Effector CD4-positive, alpha-beta T cell (primary cell): Measurements from ENCODE around the gene LPIN3.

Experiments
- DNase-seq: peaks from one replicate; pipeline ENCODE4 v3.0.0-alpha.2; 2020

Gene LPIN3

DNA sequence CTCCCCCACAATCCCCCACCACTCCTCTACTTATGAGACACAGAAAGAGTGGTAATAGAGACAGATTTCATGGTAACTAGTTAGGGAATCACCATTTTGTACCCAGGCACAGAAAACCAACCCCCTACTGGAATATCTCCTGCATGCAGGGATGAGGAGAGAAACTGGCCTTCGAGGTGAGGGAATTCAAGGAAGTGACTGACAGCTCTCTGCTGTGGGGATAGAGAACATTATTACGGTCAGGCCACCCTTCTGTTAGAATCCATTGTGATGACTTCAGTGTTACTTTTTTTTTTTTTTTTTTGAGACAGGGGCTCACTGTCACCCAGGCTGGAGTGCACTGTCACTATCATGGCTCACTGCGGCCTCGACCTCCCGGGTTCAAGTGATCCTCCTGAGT, 13.4 kb upstream of the LPIN3 start:
- DNase-seq = no peak

DNA sequence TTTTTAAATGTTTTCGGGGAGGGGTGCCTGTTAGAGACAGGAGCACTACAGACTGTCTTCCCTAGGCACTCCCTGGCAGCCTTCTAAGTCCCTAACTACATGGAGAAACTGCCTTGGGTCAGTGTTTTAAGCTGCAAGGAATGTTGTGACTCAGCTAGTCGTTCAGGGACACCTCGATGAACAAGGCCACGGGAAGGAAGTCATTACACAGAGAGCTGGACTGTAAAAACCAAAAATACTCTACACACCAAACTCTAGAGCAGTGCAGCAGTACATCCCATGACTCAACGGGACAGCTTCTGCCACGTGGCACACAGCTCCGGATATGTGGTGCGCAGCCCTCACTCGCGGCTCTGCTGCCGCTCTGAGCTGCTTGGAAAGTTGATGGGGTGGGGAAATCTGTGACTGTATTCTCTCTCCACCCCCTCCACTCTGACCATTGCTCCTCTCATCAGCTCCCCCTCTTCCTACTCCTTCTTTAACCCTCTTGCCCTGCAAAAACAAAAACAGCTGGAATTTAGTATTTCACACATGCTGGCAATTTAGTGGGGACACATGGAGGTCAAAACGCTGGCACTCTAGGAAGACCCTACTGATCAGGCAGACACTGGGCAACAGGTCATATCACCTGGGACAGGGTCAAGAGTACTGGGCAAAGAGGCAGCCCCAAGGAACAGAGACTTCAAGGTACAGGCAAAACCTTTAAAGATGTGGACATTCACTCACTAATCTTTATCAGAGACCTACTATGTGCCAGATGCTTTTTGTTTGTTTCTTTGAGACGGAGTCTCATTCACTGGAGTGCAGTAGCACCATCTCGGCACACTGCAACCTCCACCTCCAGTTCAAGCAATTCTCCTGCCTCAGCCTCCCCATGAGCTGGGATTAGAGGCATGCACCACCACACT, 10.9 kb upstream of the LPIN3 start:
- DNase-seq = peak; percentile 22

- DNase-seq = no peak
Measured at GRCh38 chr20:41330343-41330720, 10.3 kb upstream of the LPIN3 start.

GRCh38 chr20:41330941-41331340, 9.7 kb upstream of the LPIN3 start:
- no peak for DNase-seq

- no peak for DNase-seq
Measured at GRCh38 chr20:41331731-41332130, 8.9 kb upstream of the LPIN3 start.

- no peak for DNase-seq
Measured at GRCh38 chr20:41334036-41334435, 6.6 kb upstream of the LPIN3 start.

GRCh38 chr20:41334443-41335421, 5.9 kb upstream of the LPIN3 start:
- no peak for DNase-seq

DNA sequence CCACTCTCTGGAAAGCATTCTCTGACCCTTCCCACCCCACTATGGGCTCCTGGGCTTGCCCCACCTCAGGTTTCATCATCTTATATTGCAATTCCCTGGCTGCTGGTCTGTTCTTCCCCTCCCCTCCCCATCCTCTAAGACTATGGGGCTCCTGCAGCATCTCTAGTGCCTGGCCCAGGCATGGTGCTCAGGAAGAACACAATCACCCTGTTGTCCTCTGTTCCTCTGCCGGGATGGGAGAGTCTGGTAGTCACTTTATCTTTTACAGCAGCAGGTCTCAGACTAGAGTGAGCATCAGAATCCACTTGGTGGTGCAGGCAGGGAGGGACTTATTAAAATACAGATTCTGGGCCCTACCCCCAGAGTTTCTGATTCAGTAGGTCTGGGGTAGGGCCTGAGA, 5.0 kb upstream of the LPIN3 start:
- DNase-seq = no peak

- DNase-seq = no peak
Measured at GRCh38 chr20:41336711-41337492, 3.7 kb upstream of the LPIN3 start.

DNA sequence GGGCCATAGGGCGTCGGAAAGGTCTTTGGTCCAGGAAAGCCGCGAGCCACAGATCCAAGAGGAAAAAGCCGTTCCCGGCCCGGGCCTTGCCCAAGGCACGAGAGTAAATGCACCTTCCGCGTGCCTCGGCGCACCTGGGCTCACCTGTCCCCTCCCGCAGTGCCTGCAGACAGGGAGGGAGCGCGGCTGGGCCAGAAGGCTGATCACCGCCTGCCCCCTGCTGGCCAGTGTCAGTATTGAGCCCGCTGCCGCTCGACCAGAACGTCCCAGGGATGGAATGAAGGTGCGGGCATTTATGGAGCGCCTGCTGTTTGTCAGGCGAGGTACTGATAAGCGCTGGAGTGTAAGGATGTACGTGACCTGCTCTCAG, 679 bp upstream of the LPIN3 start:
- peak; percentile 82 for DNase-seq

DNA sequence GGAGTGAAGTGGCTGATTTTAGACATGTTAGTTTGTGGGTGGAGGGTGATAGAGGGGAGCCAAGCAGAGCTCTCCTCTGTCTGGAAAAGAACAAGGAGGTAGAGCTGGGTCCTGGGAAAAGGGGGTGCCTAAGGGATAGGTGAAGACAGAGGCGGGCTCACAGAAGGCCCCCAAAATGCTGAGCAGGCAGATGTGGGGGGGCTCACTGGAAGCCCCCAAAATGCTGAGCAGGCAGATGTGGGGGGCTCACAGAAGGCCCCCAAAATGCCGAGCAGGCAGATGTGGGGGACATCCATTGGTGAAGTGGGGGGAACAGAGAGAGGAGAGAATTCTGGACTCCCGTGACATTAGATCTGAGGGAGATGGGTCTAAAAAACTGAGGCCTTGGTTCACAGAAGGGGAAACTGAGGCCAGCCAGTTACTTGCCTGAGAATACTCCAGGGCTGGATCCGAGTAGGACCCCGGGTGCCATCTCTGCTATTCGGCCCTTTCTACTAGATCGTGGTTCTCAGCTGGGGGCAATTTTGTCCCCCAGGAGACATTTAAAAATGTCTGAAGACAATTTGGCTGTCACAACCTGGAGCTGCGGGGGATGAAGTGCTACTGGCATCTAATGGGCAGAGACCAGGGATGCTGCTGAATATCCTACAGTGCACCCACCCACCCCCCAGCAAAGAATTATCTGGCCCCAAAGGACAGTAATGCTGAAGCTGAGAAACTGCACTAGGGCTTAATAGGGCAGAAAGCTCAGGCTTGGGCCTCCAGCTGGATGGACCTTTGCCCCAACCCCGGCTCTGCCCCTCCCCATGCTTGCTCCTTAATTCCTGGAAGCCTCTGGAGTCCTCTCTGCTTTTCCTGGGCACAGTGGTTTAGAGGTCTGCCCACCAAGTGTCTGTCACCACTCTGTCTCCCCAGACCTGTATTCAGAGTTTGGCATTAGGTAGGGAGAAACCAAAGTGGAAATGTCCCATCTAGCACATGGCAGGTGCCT, 2.1 kb downstream of the LPIN3 start:
- DNase-seq = no peak

- DNase-seq = no peak
Measured at GRCh38 chr20:41344477-41344876, 3.9 kb downstream of the LPIN3 start.

GRCh38 chr20:41344938-41345728, 4.5 kb downstream of the LPIN3 start:
- no peak for DNase-seq

DNA sequence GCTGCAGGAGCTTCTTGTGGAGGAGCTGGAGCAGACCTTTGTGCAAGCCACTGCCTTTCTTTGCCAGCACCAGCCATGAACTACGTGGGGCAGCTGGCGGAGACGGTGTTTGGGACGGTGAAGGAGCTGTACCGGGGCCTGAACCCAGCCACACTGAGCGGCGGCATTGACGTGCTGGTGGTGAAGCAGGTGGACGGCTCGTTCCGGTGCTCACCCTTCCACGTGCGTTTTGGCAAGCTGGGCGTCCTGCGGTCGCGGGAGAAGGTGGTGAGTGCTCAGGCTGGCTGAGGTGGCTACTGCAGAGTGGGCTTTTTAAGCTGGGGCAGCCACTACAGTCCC, 5.1 kb downstream of the LPIN3 start:
- no peak for DNase-seq

GRCh38 chr20:41347523-41348429, 7.2 kb downstream of the LPIN3 start:
- DNase-seq = no peak

DNA sequence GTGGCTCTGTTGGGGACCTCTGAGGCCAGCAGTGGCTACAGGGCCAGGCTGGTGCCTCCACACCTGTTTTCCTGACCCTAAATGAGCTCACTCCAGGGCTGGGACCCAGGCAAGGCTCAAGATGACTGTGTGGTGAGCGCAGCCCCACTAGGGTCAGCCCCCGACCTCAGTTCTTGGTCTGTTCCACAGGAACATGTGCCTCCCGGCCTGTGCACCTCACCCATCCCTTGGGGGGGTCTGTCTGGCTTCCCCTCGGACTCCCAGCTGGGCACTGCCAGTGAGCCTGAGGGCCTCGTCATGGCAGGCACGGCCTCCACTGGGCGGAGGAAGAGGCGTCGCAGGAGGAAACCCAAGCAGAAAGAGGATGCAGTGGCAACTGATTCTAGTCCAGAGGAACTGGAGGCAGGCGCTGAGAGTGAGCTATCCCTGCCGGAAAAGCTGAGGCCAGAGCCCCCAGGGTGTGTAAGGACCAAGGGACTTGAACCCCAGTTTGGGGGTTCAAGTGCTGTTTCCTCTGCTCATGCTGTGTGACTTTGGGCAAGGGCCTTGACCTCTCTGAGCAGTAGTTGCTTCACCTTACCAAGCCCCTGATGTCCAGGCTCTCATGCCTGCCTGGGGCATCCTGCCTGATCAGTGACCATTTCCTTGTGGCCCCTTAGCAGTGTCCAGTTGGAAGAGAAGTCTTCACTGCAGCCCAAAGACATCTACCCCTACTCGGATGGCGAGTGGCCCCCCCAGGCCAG, 8.0 kb downstream of the LPIN3 start:
- DNase-seq = no peak

- no peak for DNase-seq
Measured at GRCh38 chr20:41349266-41349665, 8.6 kb downstream of the LPIN3 start.

DNA sequence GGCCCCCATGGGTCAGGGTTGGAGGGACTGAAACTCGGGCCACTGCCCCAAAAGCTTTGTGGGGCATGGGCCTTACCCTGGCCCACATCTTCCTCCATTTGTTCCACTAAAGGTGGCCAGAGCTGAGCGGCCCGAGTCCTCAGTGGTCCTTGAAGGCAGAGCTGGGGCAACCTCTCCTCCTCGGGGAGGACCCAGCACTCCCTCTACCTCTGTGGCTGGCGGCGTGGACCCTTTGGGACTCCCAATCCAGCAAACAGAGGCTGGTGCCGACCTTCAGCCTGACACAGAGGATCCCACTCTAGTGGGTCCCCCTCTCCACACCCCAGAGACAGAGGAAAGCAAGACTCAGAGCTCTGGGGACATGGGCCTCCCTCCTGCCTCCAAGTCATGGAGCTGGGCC, 9.3 kb downstream of the LPIN3 start:
- no peak for DNase-seq

- no peak for DNase-seq
Measured at GRCh38 chr20:41350408-41350962, 9.9 kb downstream of the LPIN3 start.
